Prostate gland (tissue), 2 donors: ENCODE data around the gene TOGARAM2. TPM values are rescaled to one million over a fixed set of nuclear protein-coding genes. Genes with fewer than 3 reads are reported as not detected.

Experiments used
- DNase-seq: peaks from one replicate; pipeline ENCODE4 v3.0.0-alpha.2; 2019; ENCODE audit warnings: low spot score
- H3K27ac ChIP-seq, 2 donors: fragments of 200-600 bp; sonication (generic); 2 replicates each; pipeline ENCODE4 v1.5.1; 2017 to 2019
- H3K27me3 ChIP-seq: fragments of 200-600 bp; sonication (generic); replicated peaks from 2 replicates; pipeline ENCODE4 v1.5.1; 2019; ENCODE audit not compliant: insufficient read depth
- H3K36me3 ChIP-seq, 2 donors: fragments of 200-600 bp; sonication (generic); 1 replicate in 1 of 2; 2 replicates in 1 of 2; pipeline versions ENCODE4 v1.5.1 to v1.8.1; 2017 to 2019
- H3K4me1 ChIP-seq: fragments of 200-600 bp; sonication (generic); replicated peaks from 2 replicates; pipeline ENCODE4 v1.5.1; 2019
- H3K4me3 ChIP-seq, 2 donors: fragments of 200-600 bp; sonication (generic); 2 replicates each; pipeline ENCODE4 v1.5.1; 2017 to 2019
- H3K9me3 ChIP-seq: fragments of 200-600 bp; sonication (generic); 2 replicates; pipeline ENCODE4 v1.5.1; 2017
- POLR2A ChIP-seq: fragments of 450-650 bp; IDR thresholded peaks from one replicate; pipeline ENCODE4 v1.6.1; 2016; ENCODE audit warnings: antibody characterized with exemption, mild to moderate bottlenecking
- POLR2AphosphoS5 ChIP-seq: sonication (generic); formaldehyde crosslinking; IDR thresholded peaks from one replicate; pipeline ENCODE4 v1.6.1; 2017; ENCODE audit warnings: antibody characterized with exemption
- WGBS: methylation state at CpG from one replicate; pipeline ENCODE4 v1.1.5; 2018; 5-methylcytosine and 5-hydroxymethylcytosine counted together
- intact Hi-C: fragments of 100-400 bp; cut with DNase I; formaldehyde crosslinking; loops from one replicate; pipeline ENCODE4 v1.14.2; 2022
- total RNA-seq, 2 donors: library from RNA; depleted of rRNA; stranded (reverse); fragments of >200 nt; gene quantifications; one replicate each; pipeline ENCODE4 v1.1.0, GENCODE V29; 2016
- TF ChIP-seq, protein P1 (sequence below), 4 experiments: fragments of 200-600 bp in 2 of 4; fragments of 450-650 bp in 2 of 4; sonication (generic) in 2 of 4; IDR thresholded peaks; 1 replicate in 3 of 4; 2 replicates in 1 of 4; pipeline ENCODE4 v1.5.1; 2016 to 2019; ENCODE audit warnings: antibody characterized with exemption in 4 of 4, mild to moderate bottlenecking in 2 of 4, moderate library complexity in 2 of 4

The TOGARAM2 gene
- total RNA-seq, 2 donors from 2014 or later = 0.36 to 0.62 TPM

DNA sequence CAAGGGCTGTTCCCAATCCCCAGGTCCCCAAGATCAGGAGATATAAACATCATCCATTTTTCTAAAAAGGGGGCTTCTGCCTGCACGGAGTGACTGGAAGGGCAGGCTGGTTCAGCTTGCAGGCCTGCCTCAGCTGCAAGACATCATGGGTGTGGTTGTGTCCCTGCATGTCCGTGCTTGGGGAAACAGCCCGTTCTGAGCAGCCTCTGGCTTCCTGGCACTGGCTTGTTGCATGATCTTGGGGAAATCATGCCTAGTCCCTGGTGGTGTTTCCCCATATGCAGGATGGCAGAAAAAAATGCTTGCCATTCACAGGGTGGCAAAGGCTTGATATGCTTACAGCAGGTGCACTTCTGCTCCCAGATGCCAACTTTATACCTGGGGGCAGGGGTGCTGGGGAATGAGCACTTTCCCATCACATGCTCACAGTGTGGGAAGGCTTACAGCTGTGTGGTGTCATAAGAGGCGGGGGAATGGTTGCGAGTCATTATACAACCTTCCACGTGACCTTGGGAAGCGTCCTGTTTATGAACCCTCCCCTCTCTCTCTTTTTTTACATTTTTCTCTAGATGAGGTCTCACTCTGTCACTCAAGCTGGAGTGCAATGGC is 86.0 kb downstream of the TOGARAM2 start:
- peak overlapping the region in 1 of 2 donors; percentile 23 for H3K27ac ChIP-seq
- WGBS = 59% methylated on average over 7 of the region's 7 CpGs
- intact Hi-C loops = loop anchor here (10.0 kb wide), 1 partner anchor 48 kb away; the partner anchor contains the start of gene CLIP4

DNA sequence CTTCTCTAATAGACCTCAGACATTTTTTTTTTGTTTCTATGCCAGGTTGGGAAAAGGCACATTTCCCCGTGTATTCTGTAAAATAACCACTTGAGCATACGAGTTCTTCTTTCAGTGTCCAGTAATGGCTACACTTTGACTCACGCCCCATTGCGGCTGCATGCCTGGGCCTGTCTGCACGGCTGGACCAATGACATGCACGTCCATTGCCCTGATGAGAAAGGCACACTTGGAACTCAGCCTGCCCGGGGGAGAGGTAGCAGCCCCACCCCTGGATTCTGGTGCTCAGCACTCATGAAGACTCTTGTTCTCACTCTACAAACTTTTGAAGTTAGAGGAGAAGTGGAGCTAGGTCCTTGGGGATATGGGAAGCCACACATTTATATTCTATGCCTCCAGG is 87.4 kb downstream of the TOGARAM2 start:
- no peak overlapping the region for H3K4me3 ChIP-seq
- WGBS = 41% methylated on average over 7 of the region's 7 CpGs
- H3K4me1 ChIP-seq = peaks cover 2% of the 10 kb centered on the region
- H3K27me3 ChIP-seq = no peaks in the 10 kb centered on the region
- intact Hi-C loops = loop anchor here (10.0 kb wide), 1 partner anchor 46 kb away; the partner anchor contains the start of gene CLIP4
- DNase-seq = no peak
- no peaks in the 10 kb centered on the region for H3K9me3 ChIP-seq
- H3K27ac ChIP-seq = no peak overlapping the region
- TF ChIP-seq, protein P1, sequence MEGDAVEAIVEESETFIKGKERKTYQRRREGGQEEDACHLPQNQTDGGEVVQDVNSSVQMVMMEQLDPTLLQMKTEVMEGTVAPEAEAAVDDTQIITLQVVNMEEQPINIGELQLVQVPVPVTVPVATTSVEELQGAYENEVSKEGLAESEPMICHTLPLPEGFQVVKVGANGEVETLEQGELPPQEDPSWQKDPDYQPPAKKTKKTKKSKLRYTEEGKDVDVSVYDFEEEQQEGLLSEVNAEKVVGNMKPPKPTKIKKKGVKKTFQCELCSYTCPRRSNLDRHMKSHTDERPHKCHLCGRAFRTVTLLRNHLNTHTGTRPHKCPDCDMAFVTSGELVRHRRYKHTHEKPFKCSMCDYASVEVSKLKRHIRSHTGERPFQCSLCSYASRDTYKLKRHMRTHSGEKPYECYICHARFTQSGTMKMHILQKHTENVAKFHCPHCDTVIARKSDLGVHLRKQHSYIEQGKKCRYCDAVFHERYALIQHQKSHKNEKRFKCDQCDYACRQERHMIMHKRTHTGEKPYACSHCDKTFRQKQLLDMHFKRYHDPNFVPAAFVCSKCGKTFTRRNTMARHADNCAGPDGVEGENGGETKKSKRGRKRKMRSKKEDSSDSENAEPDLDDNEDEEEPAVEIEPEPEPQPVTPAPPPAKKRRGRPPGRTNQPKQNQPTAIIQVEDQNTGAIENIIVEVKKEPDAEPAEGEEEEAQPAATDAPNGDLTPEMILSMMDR (IDR thresholded peaks at IDR 0.05) = no peak
- TF ChIP-seq POLR2AphosphoS5 (no peak), POLR2A (no peak)
- no peaks in the 10 kb centered on the region for H3K36me3 ChIP-seq

More for the DNA sequence above, 86.0 kb downstream of the TOGARAM2 start:
- H3K36me3 ChIP-seq = no peaks in the 10 kb centered on the region
- no peaks in the 10 kb centered on the region for H3K27me3 ChIP-seq
- peak; percentile 39 for TF ChIP-seq POLR2AphosphoS5
- TF ChIP-seq, protein P1 (IDR thresholded peaks at IDR 0.05) = no peak
- H3K9me3 ChIP-seq = no peaks in the 10 kb centered on the region
- H3K4me1 ChIP-seq = peaks cover 3% of the 10 kb centered on the region
- DNase-seq = peak; percentile 69
- no peak overlapping the region for H3K4me3 ChIP-seq

DNA sequence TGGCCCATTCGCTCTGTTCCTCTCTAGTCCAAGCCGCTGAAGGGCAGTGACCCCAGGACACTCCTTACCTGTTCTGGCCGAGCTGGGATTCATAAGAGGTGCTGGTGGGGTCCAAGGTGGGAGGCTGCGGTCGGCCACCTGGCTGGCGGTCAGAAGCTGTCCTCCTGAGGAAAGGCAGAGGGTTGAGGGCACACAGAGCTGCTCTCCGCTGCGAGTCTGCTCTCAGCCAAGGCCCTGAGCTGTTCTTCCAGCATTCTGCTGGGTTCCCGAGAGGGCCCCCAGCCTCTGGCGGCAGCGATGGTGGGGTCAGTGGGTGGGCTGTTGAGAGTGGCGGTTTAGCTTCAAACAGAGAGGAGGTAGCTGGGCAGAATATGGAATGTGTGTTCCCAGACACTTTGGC is 89.4 kb downstream of the TOGARAM2 start:
- TF ChIP-seq, protein P1 (IDR thresholded peaks at IDR 0.05) = no peak
- TF ChIP-seq POLR2A (no peak), POLR2AphosphoS5 (no peak)
- H3K27me3 ChIP-seq = no peaks in the 10 kb centered on the region
- no peak overlapping the region for H3K27ac ChIP-seq
- no peak for DNase-seq
- H3K36me3 ChIP-seq = no peaks in the 10 kb centered on the region
- intact Hi-C loops = no loop called here
- H3K9me3 ChIP-seq = no peaks in the 10 kb centered on the region
- no peak overlapping the region for H3K4me3 ChIP-seq
- 87% methylated on average over 12 of the region's 12 CpGs for WGBS
- no peaks in the 10 kb centered on the region for H3K4me1 ChIP-seq

DNA sequence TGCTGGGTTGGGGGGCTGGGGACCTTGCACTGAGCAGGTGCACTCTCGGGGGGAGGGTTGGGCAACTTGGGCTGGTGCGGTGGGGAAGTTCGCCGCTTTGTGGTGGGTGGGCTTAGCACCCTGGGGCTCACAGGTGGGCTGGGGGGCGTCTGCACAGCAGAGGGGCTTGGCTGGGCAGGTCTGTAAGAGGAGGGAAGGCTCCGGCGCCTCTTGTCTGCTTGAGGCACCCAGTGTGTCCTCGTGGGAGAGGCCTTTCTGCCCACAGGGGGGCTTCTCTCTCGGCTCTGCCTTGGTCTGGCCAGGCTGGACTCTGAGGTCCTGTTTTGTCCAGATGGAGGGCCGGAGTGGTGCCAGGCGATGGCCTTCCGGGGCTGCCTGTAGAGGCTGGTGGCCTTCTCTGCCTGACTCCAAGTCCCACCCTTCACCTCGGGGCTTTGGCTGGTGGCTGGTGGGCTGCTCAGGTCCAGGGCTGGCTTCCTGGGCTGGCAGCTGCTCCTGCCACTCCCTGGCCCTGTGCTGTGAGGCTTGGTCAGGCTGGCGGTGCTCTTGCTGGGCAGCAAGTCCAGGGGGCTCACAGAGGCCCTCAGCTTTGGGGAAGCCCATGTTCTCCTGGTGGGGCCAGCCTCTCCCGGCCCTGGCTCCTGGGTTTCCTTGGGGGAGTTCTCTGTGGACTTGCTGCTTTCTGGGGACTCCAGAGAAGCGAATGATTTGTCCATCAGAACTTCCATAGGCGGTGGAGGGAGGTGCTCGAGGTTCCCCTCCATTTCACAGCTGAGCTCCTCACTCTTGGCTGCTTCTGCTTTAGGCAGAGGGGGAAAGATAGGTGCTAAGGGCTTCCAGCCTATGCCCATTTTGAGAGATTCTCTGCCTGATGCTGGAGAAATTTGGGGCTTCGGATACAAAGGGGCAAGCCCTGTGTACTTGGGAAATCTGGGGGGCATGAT is 90.2 kb downstream of the TOGARAM2 start:
- Histone ChIP-seq H3K4me3 (no peak overlapping the region), H3K36me3 (no peaks in the 10 kb centered on the region), H3K4me1 (no peaks in the 10 kb centered on the region), H3K27ac (no peak overlapping the region), H3K9me3 (no peaks in the 10 kb centered on the region), H3K27me3 (no peaks in the 10 kb centered on the region)
- TF ChIP-seq POLR2AphosphoS5 (no peak), POLR2A (no peak)
- TF ChIP-seq, protein P1 (IDR thresholded peaks at IDR 0.05) = no peak
- intact Hi-C loops = no loop called here
- WGBS = 89% methylated on average over 19 of the region's 19 CpGs
- no peak for DNase-seq
